Thyroid gland (tissue), 4 donors: Measurements from ENCODE around the gene DAGLA. TPM values are rescaled to one million over a fixed set of nuclear protein-coding genes. Genes with fewer than 3 reads are reported as not detected.

Experiments used
- DNase-seq, 2 donors: peaks; one replicate each; pipeline ENCODE4 v3.0.0-alpha.2; 2019
- H3K27ac ChIP-seq, 3 donors: fragments of 200-600 bp; sonication (generic); 1 replicate in 2 of 3; 2 replicates in 1 of 3; pipeline ENCODE4 v1.5.1; 2016 to 2019; ENCODE audit warnings: mild to moderate bottlenecking in 1 of 3, moderate library complexity in 1 of 3
- H3K27me3 ChIP-seq: fragments of 200-600 bp; sonication (generic); one replicate; pipeline ENCODE4 v1.5.1; 2019
- H3K36me3 ChIP-seq, 2 donors: fragments of 200-600 bp; sonication (generic); one replicate each; pipeline ENCODE4 v1.5.1; 2016 to 2019
- H3K4me1 ChIP-seq, 2 donors: fragments of 200-600 bp; sonication (generic); one replicate each; pipeline ENCODE4 v1.5.1; 2017 to 2019
- H3K4me3 ChIP-seq, 3 donors: fragments of 200-600 bp; sonication (generic); replicated peaks in 1 of 3; 1 replicate in 2 of 3; 2 replicates in 1 of 3; pipeline ENCODE4 v1.5.1; 2016; ENCODE audit warnings: mild to moderate bottlenecking in 1 of 3
- H3K9me3 ChIP-seq: fragments of 200-600 bp; sonication (generic); one replicate; pipeline ENCODE4 v1.5.1; 2017
- CTCF ChIP-seq, 6 experiments: fragments of 200-600 bp in 3 of 6; fragments of 450-650 bp in 3 of 6; sonication (generic) in 3 of 6; IDR thresholded peaks; one replicate each; pipeline ENCODE4 v1.5.1; 2016 to 2019; ENCODE audit warnings: antibody characterized with exemption in 6 of 6, mild to moderate bottlenecking in 2 of 6, inconsistent platforms in 1 of 6, moderate library complexity in 1 of 6
- POLR2A ChIP-seq, 2 donors: fragments of 450-650 bp; IDR thresholded peaks; one replicate each; pipeline ENCODE4 v1.6.1; 2017; ENCODE audit warnings: antibody characterized with exemption in 2 of 2, mild to moderate bottlenecking in 2 of 2, moderate library complexity in 1 of 2
- WGBS, 2 donors: methylation state at CpG; one replicate each; pipeline ENCODE4 v1.1.5; 2017; 5-methylcytosine and 5-hydroxymethylcytosine counted together
- intact Hi-C: fragments of 100-400 bp; cut with DNase I; formaldehyde crosslinking; loops from one replicate; pipeline ENCODE4 v1.15.1; 2023
- total RNA-seq, 4 donors: library from RNA; depleted of rRNA; stranded (reverse); fragments of >200 nt; gene quantifications; one replicate each; pipeline ENCODE4 v1.2.3, GENCODE V29; 2016

DAGLA gene
- total RNA-seq, 4 donors from 2014 or later, result 1.7 to 2.8 (median 1.9) TPM

GRCh38 chr11:61707574-61707973, 27.4 kb downstream of the DAGLA start:
- Histone ChIP-seq H3K27me3 (no peaks in the 10 kb centered on the region), H3K27ac (no peak overlapping the region), H3K9me3 (no peaks in the 10 kb centered on the region), H3K4me1 (no peaks in the 10 kb centered on the region), H3K36me3 (no peaks in the 10 kb centered on the region), H3K4me3 (no peak overlapping the region)
- no peak for DNase-seq
- WGBS, 2 donors, result 93 to 94% methylated on average over 9 of the region's 9 CpGs
- intact Hi-C loops, result no loop called here
- TF ChIP-seq CTCF (IDR thresholded peaks at IDR 0.05) (no peak), POLR2A (IDR thresholded peaks at IDR 0.05) (no peak)

DNA sequence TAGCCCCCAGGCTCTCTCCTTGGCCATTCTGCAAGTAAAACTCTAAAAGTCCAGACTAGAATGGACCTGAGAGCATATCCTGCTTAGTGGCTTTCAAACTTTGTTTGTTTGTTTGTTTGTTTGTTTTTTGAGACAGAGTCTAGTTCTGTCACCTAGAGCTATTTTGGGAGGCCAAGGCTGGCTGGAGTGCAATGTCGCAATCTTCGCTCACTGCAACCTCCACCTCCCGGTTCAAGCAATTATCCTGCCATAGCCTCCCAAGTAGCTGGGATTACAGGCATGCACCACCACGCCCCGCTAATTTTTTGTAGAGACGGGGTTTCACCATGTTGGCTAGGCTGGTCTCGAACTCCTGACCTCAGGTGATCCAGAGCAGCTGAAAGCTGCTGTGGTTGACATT, 28.9 kb downstream of the DAGLA start:
- no peak for DNase-seq
- intact Hi-C loops, result no loop called here
- no peaks in the 10 kb centered on the region for H3K4me1 ChIP-seq
- H3K4me3 ChIP-seq, result no peak overlapping the region
- 92 to 97% methylated on average over 3 to 7 of the region's 7 CpGs for WGBS, 2 donors
- H3K27me3 ChIP-seq, result no peaks in the 10 kb centered on the region
- TF ChIP-seq POLR2A (IDR thresholded peaks at IDR 0.05) (no peak), CTCF (IDR thresholded peaks at IDR 0.05) (no peak)
- H3K9me3 ChIP-seq, result no peaks in the 10 kb centered on the region
- no peaks in the 10 kb centered on the region for H3K36me3 ChIP-seq
- H3K27ac ChIP-seq, result no peak overlapping the region

GRCh38 chr11:61709572-61709971, 29.4 kb downstream of the DAGLA start:
- H3K4me3 ChIP-seq, result no peak overlapping the region
- TF ChIP-seq POLR2A (IDR thresholded peaks at IDR 0.05) (no peak), CTCF (IDR thresholded peaks at IDR 0.05) (no peak)
- intact Hi-C loops, result no loop called here
- no peaks in the 10 kb centered on the region for H3K9me3 ChIP-seq
- no peak overlapping the region for H3K27ac ChIP-seq
- DNase-seq, result peak in 1 of 2 donors; percentile 26
- WGBS, 2 donors, result 48 to 57% methylated on average over 1 to 6 of the region's 7 CpGs
- H3K36me3 ChIP-seq, result no peaks in the 10 kb centered on the region
- H3K4me1 ChIP-seq, result no peaks in the 10 kb centered on the region
- no peaks in the 10 kb centered on the region for H3K27me3 ChIP-seq

GRCh38 chr11:61710019-61710418, 29.8 kb downstream of the DAGLA start:
- intact Hi-C loops, result no loop called here
- Histone ChIP-seq H3K4me1 (no peaks in the 10 kb centered on the region), H3K4me3 (no peak overlapping the region), H3K36me3 (no peaks in the 10 kb centered on the region), H3K27ac (no peak overlapping the region), H3K9me3 (no peaks in the 10 kb centered on the region), H3K27me3 (no peaks in the 10 kb centered on the region)
- TF ChIP-seq POLR2A (IDR thresholded peaks at IDR 0.05), result no peak
- TF ChIP-seq CTCF (IDR thresholded peaks at IDR 0.05), result no peak
- WGBS, 2 donors, result 85 to 91% methylated on average over 2 to 5 of the region's 7 CpGs
- DNase-seq, result no peak

DNA sequence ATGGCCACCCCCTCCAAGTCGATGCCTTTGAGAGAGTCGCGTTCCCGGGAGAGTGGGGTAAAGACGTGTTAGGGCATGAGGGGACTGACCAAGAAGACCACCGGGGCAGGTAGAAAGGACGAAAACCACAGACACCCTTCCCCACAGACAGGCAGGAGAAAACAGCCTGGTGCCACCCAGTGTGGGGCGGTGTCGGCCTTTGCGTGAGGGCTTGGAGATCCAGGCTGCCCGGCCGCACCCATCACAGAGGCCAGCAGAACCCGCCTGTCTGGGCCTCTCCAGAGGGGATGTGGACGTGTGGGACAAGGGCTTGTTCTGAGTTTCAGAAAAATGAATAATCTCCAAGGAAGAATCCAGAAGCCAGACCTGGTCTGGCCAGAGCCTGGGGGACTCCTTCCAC, 30.8 kb downstream of the DAGLA start:
- H3K27ac ChIP-seq, result no peak overlapping the region
- intact Hi-C loops, result no loop called here

More for the DNA sequence above, 30.8 kb downstream of the DAGLA start:
- no peaks in the 10 kb centered on the region for H3K4me1 ChIP-seq
- H3K27me3 ChIP-seq, result no peaks in the 10 kb centered on the region
- H3K9me3 ChIP-seq, result no peaks in the 10 kb centered on the region
- no peaks in the 10 kb centered on the region for H3K36me3 ChIP-seq
- WGBS, 2 donors, result 91 to 92% methylated on average over 14 of the region's 14 CpGs
- H3K4me3 ChIP-seq, result no peak overlapping the region
- DNase-seq, result no peak
- no peak for TF ChIP-seq POLR2A (IDR thresholded peaks at IDR 0.05)
- no peak for TF ChIP-seq CTCF (IDR thresholded peaks at IDR 0.05)
